ENCODE results near the gene SLC35F3. TPM values are rescaled to one million over a fixed set of nuclear protein-coding genes. Genes with fewer than 3 reads are reported as not detected.

SLC35F3 gene
- total and polyA plus RNA-seq, 9 of the 15 experiments (the other 6 are each of a cell fraction or from before 2014, with no cell fraction given) = 0.04 to 0.07 (median 0.04) TPM; not detected in 6

GRCh38 chr1:234373959-234374254, 469.4 kb downstream of the SLC35F3 start (continued):
- TF ChIP-seq ZNF277 (CRISPR knock-in tag; IDR thresholded peaks at IDR 0.05; ENCODE audit: borderline replicate concordance) = no peak
- TF ChIP-seq TFAM (CRISPR knock-in tag; conservative IDR thresholded peaks at IDR 0.05) = no peak
- TF ChIP-seq TSHZ1 (CRISPR knock-in tag; IDR thresholded peaks at IDR 0.05) = no peak
- peak; percentile 67 for TF ChIP-seq SAP30 (IDR thresholded peaks at IDR 0.05; ENCODE audit: borderline replicate concordance, insufficient read depth, low read depth, low read length, poor library complexity, severe bottlenecking)
- no peak for TF ChIP-seq SMARCA5 (IDR thresholded peaks at IDR 0.05)

Small RNA genes lying within 50 kb of the gene (microRNA-seq; reads per million reads assigned to microRNA genes)
- gene MIR4671 (ENCODE audit: borderline microRNAs expressed) = not detected

Small RNA genes lying within 50 kb of the gene (small RNA-seq; reads per million reads assigned to genes)
- not detected for gene MIR4671

Measured in K562 (cell line).